ENCODE data around the gene GLG1.
"Not testable (repeated sequence)": the region's sequence is repeated elsewhere in the genome, so short reads cannot be mapped to it uniquely, and the experiment has no call there.

The GLG1 gene

DNA sequence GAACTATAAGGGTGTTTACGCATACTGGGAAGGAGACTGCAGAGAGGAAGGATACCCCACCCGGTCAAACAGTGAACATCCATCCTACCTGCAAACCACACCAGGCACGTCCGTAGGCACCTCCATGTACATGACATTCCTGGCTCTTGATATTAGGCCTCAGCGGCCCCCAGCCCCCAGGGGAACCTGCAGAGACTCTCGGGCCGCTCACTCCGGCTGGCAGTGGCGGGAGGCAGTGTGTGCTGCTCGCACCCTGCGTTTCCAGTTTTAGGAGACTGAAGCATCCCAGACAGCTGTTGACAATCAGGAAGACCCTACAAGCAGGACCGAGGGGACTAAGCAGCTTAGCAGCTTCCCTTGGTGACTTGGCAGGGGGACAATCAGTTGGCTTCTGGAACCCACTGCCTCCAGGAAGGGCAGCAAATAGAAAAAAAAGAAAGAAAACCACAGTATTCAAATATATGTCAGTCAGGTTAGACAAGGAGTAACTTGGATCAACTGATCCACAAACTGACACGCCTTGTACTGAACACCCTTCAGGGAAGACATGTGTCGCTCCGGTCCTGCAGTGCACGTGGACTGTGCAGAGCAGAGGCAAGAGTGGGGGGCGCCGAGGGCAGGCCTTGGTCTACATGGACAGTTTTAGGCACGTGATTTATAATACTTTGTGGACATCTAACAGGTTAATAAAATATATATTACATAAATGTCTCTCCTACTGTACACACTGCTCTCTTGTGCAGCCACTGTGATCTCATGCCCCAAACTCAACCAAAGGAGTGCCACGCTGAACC lies 155.8 kb downstream of the GLG1 start:
- DNase-seq (ENCODE audit: low read depth in 4 of 4, low spot score in 1 of 4) = no peak

DNA sequence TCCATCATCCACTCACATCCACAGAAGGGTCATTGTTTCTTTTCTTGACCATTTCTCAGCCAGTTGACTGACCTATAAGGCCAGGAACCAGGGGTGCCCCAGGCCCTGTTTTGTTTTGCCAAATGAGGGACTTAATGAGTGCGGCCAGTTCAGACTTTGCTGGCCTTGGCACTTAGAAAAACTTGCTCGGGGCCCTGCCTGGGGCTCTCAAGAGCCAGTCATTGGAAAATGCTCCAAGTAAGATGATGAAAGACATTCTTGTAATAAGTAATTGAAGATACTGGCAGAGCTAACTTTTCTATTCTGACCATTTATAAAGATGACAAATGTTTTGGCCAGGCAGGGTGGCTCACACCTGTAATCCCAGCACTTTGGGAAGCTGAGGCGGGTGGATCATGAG lies 156.7 kb downstream of the GLG1 start:
- DNase-seq (ENCODE audit: low read depth in 4 of 4, low spot score in 1 of 4) = no peak

- DNase-seq (ENCODE audit: low read depth in 4 of 4, low spot score in 1 of 4) = no peak
Observed at GRCh38 chr16:74449470-74449869, 157.4 kb downstream of the GLG1 start.

- no peak for DNase-seq (ENCODE audit: low read depth in 4 of 4, low spot score in 1 of 4)
Observed at GRCh38 chr16:74448990-74449389, 157.9 kb downstream of the GLG1 start.

DNA sequence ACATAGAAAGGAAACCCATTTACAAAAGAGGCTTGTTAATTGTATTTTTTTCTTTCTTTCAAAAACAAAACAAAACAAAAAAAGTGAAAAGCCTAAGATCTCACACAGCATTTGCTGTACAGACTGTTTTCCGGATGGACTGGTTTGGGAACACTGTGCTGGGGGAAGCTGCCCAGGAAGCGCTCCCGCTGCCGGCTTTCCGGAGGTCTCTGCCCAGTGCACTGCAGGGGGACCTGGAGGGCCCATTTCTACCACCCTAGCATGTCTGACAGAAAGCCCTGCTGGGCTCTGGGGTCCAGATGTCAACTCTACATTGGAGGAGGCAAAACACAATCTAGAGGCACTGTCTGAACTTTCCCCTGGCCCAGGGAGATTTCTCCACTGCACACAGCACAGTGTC lies 159.3 kb downstream of the GLG1 start:
- DNase-seq (ENCODE audit: low read depth in 4 of 4, low spot score in 1 of 4) = no peak

DNA sequence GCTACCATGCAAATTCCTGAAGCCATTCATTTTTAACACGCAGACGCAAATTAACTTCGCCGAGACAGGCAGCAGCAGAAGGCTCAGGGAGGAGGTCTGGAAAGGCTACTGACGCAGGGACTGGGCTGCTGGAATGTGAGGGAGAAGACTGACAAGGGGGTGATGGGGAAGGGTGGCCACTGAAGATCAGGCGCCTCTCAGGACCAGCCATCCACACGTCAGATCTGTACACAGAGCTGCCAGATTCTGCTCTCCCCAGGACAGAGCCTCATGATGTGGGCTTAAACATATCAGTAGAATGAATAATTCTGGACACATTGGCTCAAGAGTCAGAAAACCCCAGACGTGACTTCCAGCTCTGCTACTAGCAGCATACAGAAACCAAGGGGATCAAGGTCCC lies 160.0 kb downstream of the GLG1 start:
- no peak for DNase-seq (ENCODE audit: low read depth in 4 of 4, low spot score in 1 of 4)

DNA sequence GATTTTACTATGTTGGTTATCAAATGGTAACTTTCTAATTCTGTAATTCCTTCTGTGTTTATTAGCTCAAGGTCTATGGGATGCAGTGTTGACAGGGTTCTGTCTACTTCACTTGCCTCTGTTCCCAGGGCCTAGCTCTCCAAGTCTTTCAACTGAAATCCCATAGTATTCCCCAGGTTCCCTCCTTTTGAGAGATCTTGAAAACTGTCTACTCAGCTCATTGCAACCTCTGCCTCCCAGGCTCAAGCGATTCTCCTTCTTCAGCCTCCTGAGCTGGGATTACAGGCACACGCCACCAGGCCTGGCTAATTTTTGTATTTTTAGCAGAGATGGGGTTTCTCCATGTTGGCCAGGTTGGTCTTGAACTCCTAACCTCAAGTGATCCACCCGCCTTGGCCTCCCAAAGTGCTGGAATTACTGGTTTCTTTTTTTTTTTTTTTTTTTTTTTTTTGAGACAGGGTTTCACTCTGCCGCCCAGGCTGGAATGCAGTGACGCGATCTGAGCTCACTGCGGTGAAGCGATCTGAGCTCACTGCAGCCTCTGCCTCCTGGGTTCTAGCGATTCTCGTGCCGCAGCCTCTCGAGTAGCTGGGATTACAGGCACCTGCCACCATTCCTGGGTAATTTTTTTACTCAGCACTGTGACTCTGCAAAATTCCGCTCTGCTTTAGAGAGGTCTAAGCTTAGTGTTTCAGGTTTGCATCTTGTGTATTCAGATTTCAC lies 163.1 kb downstream of the GLG1 start:
- DNase-seq (ENCODE audit: low read depth in 4 of 4, low spot score in 1 of 4) = not testable (repeated sequence)

DNA sequence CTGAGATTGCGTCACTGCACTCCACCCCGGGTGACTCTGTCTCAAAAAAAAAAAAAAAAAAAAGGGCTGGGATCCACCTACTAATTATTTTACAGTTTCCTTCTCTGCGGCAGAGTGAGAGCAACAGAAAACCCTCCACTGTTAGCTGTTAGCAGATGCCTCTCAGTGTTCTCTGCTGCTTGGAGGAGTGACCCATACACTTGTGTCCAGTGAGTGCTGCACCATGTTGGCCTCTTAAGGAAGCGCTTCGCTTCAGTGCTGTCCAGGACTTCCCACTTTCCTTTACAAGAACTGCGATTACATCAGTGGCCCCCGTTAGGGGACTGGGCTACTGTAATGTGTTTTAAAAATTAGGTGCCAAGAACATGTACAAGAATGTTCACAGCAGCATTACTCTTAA lies 167.2 kb downstream of the GLG1 start:
- DNase-seq (ENCODE audit: low read depth in 4 of 4, low spot score in 1 of 4) = no peak

DNA sequence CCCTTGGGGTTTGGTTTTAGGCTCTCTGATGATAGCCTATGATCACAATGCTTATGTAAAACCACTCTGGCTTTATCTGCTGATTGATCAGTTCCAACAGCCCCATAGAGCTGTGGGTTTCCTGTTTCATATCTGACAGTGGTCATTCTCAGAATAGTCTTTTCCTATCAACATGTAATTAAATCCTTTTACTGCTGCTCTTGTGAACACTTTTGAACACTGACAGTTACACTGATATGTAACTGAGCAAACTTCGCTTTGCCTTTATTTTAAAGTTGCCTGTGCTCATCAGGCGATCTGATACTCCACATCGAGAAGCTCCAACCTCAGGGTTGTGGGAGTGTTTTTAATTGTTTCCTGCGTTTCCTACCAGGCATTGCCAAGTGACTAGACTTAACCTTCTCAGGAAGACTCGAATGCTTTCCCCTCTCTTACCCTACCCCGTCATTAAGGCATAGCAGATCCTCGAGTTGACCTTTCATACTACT lies 168.4 kb downstream of the GLG1 start:
- DNase-seq (ENCODE audit: low read depth in 4 of 4, low spot score in 1 of 4) = no peak

GRCh38 chr16:74431516-74431915 lies 175.4 kb downstream of the GLG1 start:
- DNase-seq (ENCODE audit: low read depth in 4 of 4, low spot score in 1 of 4) = no peak

DNA sequence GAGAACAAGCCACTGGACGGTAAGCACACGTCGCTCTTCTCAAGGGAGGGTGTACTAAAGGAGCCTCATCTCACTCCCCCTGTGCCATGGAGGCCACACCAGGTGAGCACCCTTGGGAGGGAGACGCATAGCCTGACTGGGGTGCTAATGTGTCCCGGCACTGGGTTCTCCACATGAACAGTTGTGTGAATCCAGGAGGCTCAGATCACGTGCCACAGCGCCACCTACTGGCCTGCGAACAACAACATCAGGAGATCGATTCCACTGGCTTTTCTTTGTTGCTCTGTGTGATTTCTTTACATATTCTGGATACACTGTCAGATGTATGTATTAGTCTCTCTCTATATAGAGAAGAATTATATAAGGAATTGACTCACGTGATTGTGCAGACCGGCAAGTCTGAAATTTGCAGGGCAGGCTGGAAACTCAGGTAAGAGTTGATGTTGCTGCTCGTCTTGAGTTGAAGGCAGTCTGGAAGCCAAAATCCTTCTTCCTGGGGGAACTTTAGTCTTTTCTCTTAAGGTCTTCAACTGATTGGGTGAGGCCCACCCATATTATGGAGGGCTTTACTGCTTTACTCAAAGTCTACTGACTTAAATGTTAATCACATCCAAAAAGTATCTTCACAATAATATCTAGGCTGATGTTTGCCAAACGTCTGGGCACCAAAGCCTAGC lies 176.7 kb downstream of the GLG1 start:
- DNase-seq (ENCODE audit: low read depth in 4 of 4, low spot score in 1 of 4) = peak in 3 of 4 experiments; percentile 6 to 24 (median 19)

DNA sequence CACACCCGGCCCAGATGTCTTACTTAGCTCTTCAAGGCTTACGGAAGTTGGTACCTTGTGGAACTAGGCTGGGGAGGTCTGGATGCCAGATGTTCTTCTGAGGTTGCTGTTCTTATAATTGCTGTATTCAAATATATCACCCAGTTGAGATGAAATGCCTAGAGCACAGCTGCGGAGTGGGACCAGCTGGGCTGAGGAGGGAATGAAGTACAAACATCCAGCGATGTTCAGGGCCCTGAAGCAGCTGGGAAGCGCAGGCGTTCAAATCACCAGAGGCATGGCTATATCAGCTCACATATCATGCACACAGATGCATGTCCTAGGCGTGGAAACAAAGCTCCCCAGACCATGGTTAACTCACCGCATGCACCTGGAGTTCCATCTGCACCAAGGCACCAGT lies 178.4 kb downstream of the GLG1 start:
- not testable (repeated sequence) for DNase-seq (ENCODE audit: low read depth in 4 of 4, low spot score in 1 of 4)

- not testable (repeated sequence) for DNase-seq (ENCODE audit: low read depth in 4 of 4, low spot score in 1 of 4)
Observed at GRCh38 chr16:74425751-74426150, 181.2 kb downstream of the GLG1 start.

DNA sequence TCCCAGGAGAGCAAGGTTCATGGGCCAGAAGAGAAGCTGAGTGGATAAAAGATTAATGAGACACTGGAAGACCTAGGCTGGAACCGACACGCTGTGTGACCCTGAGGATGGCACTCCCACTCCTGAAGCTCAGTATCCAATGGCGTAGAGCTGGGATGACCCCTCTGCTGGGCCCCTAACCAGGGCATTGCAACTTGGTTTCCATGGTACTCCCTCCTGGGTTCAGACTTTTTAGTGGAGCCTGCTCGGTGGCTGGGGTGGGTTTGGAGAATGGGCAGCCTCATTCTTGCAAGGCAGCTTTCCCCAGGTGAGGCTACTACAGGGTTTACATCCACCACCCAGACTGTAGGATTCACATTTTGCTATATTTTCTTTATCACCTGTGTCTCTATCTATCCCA lies 183.2 kb downstream of the GLG1 start:
- not testable (repeated sequence) for DNase-seq (ENCODE audit: low read depth in 4 of 4, low spot score in 1 of 4)

DNA sequence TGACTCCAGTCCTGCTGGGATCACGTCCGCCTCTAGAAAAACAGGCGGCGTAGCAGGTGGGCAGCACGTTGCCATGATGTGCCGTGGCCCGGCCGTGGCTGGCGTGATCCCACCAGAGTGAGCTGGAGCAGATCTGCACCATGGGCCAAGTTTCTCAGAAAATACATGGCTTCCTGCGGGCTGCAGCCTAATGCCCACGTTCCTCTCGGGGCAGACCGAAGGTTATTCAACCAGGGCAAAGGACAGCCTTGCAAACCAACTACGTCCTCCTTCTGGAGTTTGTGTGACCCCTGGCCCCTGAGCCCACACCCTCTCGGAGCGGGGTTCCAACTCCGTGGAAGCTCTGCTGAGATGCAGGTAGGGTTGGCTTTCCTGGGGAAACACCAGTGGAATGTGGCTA lies 184.8 kb downstream of the GLG1 start:
- DNase-seq (ENCODE audit: low read depth in 4 of 4, low spot score in 1 of 4) = not testable (repeated sequence)

- not testable (repeated sequence) for DNase-seq (ENCODE audit: low read depth in 4 of 4, low spot score in 1 of 4)
Observed at GRCh38 chr16:74421482-74421785, 185.5 kb downstream of the GLG1 start.

GRCh38 chr16:74420612-74421481 lies 186.1 kb downstream of the GLG1 start, which contains the start of gene CLEC18B:
Gene CLEC18B, minus strand, starts transcription at chr16:74421478. Its CDS starts 208 bp downstream, at chr16:74421270.
- DNase-seq (ENCODE audit: low read depth in 4 of 4, low spot score in 1 of 4) = not testable (repeated sequence)

- DNase-seq (ENCODE audit: low read depth in 4 of 4, low spot score in 1 of 4) = not testable (repeated sequence)
Observed at GRCh38 chr16:74419811-74420210, 187.1 kb downstream of the GLG1 start.

DNA sequence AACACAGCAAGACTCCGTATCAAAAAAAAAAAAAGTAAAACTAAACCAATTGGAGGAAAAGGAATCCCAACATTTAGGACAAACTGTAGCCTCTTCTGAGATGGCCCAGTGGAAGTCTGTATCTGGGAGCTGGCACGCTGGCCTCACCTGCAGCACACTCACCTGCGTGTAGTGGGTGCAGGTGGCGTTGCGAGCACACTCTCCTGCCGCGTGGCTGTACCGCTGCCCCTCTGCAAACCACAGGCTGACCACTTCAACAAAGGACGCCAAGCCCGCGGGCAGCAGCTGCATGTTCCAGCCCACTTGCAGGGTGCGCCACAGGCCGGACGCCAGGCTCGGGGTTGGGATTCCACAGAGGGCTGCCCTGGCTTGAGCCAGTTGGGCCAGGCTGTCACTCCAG lies 189.0 kb downstream of the GLG1 start:
- DNase-seq (ENCODE audit: low read depth in 4 of 4, low spot score in 1 of 4) = not testable (repeated sequence)

DNA sequence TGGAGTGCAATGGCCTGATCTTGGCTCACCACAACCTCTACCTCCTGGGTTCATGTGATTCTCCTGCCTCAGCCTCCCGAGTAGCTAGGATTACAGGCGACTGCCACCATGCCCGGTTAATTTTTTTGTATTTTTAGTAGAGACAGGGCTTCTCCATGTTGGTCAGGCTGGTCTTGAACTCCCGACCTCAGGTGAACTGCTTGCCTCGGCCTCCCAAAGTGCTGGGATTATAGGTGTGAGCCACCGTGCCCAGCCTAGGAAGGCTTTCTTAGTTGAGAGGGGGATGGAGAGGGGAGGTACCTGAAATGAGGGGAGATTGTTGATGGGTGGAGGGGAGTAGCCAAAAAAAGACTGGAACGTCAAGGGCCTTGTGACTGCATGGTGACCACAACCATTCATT lies 193.0 kb downstream of the GLG1 start:
- DNase-seq (ENCODE audit: low read depth in 4 of 4, low spot score in 1 of 4) = not testable (repeated sequence)

GRCh38 chr16:74413485-74413884 lies 193.4 kb downstream of the GLG1 start:
- not testable (repeated sequence) for DNase-seq (ENCODE audit: low read depth in 4 of 4, low spot score in 1 of 4)
